Mammary epithelial cell (primary cell): Measurements from ENCODE around the gene GTF3A.

Source experiments
- EZH2 ChIP-seq: IDR thresholded peaks from 2 replicates; pipeline ENCODE4 v1.6.1; 2012; ENCODE audit warnings: low read length, inconsistent platforms, borderline replicate concordance
- TF ChIP-seq, protein P1 (sequence below), 2 donors: IDR thresholded peaks in 1 of 2; conservative IDR thresholded peaks in 1 of 2; 2 replicates each; pipeline ENCODE4 v1.5.1; 2011 to 2012; ENCODE audit warnings: inconsistent platforms in 2 of 2, low read length in 2 of 2, mild to moderate bottlenecking in 2 of 2, control low read depth in 1 of 2, low read depth in 1 of 2; ENCODE audit not compliant: insufficient read depth in 1 of 2; ENCODE audit errors: extremely low read depth in 1 of 2

DNA sequence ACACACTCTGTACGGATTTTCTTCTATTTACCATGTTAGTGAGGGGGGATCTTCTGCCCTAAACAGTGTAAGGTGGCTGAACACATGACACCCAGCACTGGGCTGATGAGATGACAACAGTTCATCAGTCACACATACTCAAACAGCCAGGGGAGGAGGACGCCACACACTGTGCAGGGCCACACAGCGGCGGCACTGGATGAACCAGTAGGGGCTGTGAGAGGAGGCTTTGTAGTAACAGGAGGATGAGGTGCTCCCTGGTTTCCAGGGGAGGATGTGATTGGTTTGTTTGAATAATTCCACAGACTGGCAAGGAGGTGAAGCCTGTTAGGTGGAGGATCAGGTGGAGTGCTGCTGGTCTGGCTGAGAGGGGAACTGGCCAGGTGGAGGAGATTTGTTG, 16.3 kb upstream of the GTF3A start:
- TF ChIP-seq, protein P1, sequence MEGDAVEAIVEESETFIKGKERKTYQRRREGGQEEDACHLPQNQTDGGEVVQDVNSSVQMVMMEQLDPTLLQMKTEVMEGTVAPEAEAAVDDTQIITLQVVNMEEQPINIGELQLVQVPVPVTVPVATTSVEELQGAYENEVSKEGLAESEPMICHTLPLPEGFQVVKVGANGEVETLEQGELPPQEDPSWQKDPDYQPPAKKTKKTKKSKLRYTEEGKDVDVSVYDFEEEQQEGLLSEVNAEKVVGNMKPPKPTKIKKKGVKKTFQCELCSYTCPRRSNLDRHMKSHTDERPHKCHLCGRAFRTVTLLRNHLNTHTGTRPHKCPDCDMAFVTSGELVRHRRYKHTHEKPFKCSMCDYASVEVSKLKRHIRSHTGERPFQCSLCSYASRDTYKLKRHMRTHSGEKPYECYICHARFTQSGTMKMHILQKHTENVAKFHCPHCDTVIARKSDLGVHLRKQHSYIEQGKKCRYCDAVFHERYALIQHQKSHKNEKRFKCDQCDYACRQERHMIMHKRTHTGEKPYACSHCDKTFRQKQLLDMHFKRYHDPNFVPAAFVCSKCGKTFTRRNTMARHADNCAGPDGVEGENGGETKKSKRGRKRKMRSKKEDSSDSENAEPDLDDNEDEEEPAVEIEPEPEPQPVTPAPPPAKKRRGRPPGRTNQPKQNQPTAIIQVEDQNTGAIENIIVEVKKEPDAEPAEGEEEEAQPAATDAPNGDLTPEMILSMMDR (conservative IDR thresholded peaks at IDR 0.05 in 1 of 2, IDR thresholded peaks at IDR 0.05 in 1 of 2; ENCODE audit: extremely low read depth in 1 of 2, insufficient read depth in 1 of 2, low read depth in 1 of 2, low read length in 2 of 2) = no peak
- TF ChIP-seq EZH2 = no peak
